MCF 10A (cell line): ENCODE data around the gene FARP1. TPM values are rescaled to one million over a fixed set of nuclear protein-coding genes. Genes with fewer than 3 reads are reported as not detected.

Source experiments
- BruUV-seq: library from RNA; stranded (reverse); fragments of 400-500 nt; replicated peaks from 2 replicates; lab custom pipeline; 2021; lab: Mats Ljungman, UMichigan
- CTCF ChIA-PET: fragments of 300-600 bp; sonication (Branson Sonifier 250); formaldehyde crosslinking; extraction: SDS; loops from one replicate; lab custom pipeline; 2021; ENCODE audit warnings: antibody characterized with exemption, inconsistent platforms; lab: Yijun Ruan, JAX
- POLR2A ChIA-PET: fragments of 300-600, 350-650 bp; sonication (Branson Sonifier 250); formaldehyde crosslinking; extraction: SDS; loops from one replicate; lab custom pipeline; 2020; ENCODE audit warnings: antibody characterized with exemption, inconsistent platforms; lab: Yijun Ruan, JAX
- DNase-seq: peaks from one replicate; pipeline ENCODE4 v3.0.0-alpha.2; 2018; ENCODE audit not compliant: unreplicated experiment
- H3K27ac Mint-ChIP-seq: one replicate; pipeline ENCODE4 v1.8.0; 2022; ENCODE audit warnings: mild to moderate bottlenecking, low read depth, mixed read lengths; ENCODE audit not compliant: unreplicated experiment
- H3K27me3 Mint-ChIP-seq: one replicate; pipeline ENCODE4 v1.8.0; 2022; ENCODE audit warnings: mixed read lengths; ENCODE audit not compliant: insufficient read depth, unreplicated experiment
- H3K36me3 Mint-ChIP-seq: one replicate; pipeline ENCODE4 v1.8.0; 2022; ENCODE audit warnings: mild to moderate bottlenecking, moderate library complexity, mixed read lengths; ENCODE audit not compliant: insufficient read depth, unreplicated experiment
- H3K4me1 Mint-ChIP-seq: one replicate; pipeline ENCODE4 v1.8.0; 2022; ENCODE audit warnings: mixed read lengths; ENCODE audit not compliant: insufficient read depth, unreplicated experiment
- H3K4me3 Mint-ChIP-seq: one replicate; pipeline ENCODE4 v1.8.0; 2022; ENCODE audit warnings: mild to moderate bottlenecking, moderate library complexity, mixed read lengths; ENCODE audit not compliant: unreplicated experiment
- H3K9me3 Mint-ChIP-seq: one replicate; pipeline ENCODE4 v1.8.0; 2022; ENCODE audit warnings: mixed read lengths; ENCODE audit not compliant: unreplicated experiment
- CTCF ChIP-seq: fragments of 200-600 bp; IDR thresholded peaks from one replicate; pipeline ENCODE4 v1.8.0; 2022; ENCODE audit warnings: antibody characterized with exemption, mild to moderate bottlenecking; ENCODE audit not compliant: unreplicated experiment
- intact Hi-C: fragments of 100-400 bp; cut with micrococcal nuclease; formaldehyde crosslinking; loops from 2 replicates; pipeline ENCODE4 v1.14.1; 2022
- total RNA-seq: library from RNA; stranded (reverse); gene quantifications from 2 replicates; pipeline ENCODE4 v1.2.3, GENCODE V29; 2022

The FARP1 gene
- total RNA-seq, 1 experiment from 2014 or later: 30.1 TPM

- Mint-ChIP-seq H3K4me1 (peaks cover 7% of the 10 kb centered on the region), H3K4me3 (no peak overlapping the region), H3K9me3 (no peaks in the 10 kb centered on the region), H3K36me3 (peaks cover 80% of the 10 kb centered on the region), H3K27ac (no peak overlapping the region), H3K27me3 (no peaks in the 10 kb centered on the region)
- no TSS peak for BruUV-seq
- intact Hi-C loops: no loop called here
- no peak for DNase-seq
- TF ChIP-seq CTCF: no peak
- POLR2A ChIA-PET: interaction anchor here (0.7 kb wide), 1 partner anchor 34 kb away, joined by 3 read pairs; no protein-coding TSS in a partner anchor
- CTCF ChIA-PET: interaction anchor here (0.5 to 2.5 kb wide), 5 partner anchors 117 to 595 kb away, joined by 3 to 13 read pairs (median 6); no protein-coding TSS in a partner anchor
Observed at GRCh38 chr13:98450539-98451111, 307.7 kb downstream of the FARP1 start.

GRCh38 chr13:98451676-98452470 lies 309.0 kb downstream of the FARP1 start:
- H3K27ac Mint-ChIP-seq: peak overlapping the region; percentile 12
- H3K36me3 Mint-ChIP-seq: peaks cover 79% of the 10 kb centered on the region
- no peak for DNase-seq
- peaks cover 5% of the 10 kb centered on the region for H3K4me1 Mint-ChIP-seq
- CTCF ChIA-PET: interaction anchor here (0.6 to 2.5 kb wide), 3 partner anchors 13 to 596 kb away, joined by 3 to 13 read pairs (median 6); no protein-coding TSS in a partner anchor
- TF ChIP-seq CTCF: no peak
- no peak overlapping the region for H3K4me3 Mint-ChIP-seq
- BruUV-seq: no TSS peak
- intact Hi-C loops: no loop called here
- H3K9me3 Mint-ChIP-seq: no peaks in the 10 kb centered on the region
- POLR2A ChIA-PET: interaction anchor here (0.6 kb wide), 1 partner anchor 25 kb away, joined by 3 read pairs; no protein-coding TSS in a partner anchor
- no peaks in the 10 kb centered on the region for H3K27me3 Mint-ChIP-seq

GRCh38 chr13:98452851-98453843 lies 310.3 kb downstream of the FARP1 start:
- Mint-ChIP-seq H3K36me3 (peaks cover 78% of the 10 kb centered on the region), H3K4me1 (peaks cover 5% of the 10 kb centered on the region), H3K27ac (no peak overlapping the region)

More at GRCh38 chr13:98452851-98453843, 310.3 kb downstream of the FARP1 start:
- DNase-seq: no peak
- Mint-ChIP-seq H3K27me3 (no peaks in the 10 kb centered on the region), H3K4me3 (no peak overlapping the region), H3K9me3 (no peaks in the 10 kb centered on the region)
- ChIA-PET POLR2A (interaction anchor here (0.8 kb wide), 1 partner anchor 177 kb away, joined by 3 read pairs; no protein-coding TSS in a partner anchor), CTCF (interaction anchor here (0.7 to 2.5 kb wide), 2 partner anchors 35 to 200 kb away, joined by 3 to 13 read pairs; no protein-coding TSS in a partner anchor)
- intact Hi-C loops: no loop called here
- TF ChIP-seq CTCF: no peak
- no TSS peak for BruUV-seq
